ENCODE data around the gene SP7.
"Not testable (repeated sequence)": the region's sequence is repeated elsewhere in the genome, so short reads cannot be mapped to it uniquely, and the experiment has no call there.

SP7 gene

GRCh38 chr12:53336181-53336681 is at the start of gene SP7:
Gene SP7, minus strand, starts transcription at chr12:53336354. Its CDS starts 708 bp downstream, at chr12:53335646.
- DNase-seq (ENCODE audit: low read depth, low spot score), result no peak
- no peak within 1 kb of the TSS for H3K27ac ChIP-seq

DNA sequence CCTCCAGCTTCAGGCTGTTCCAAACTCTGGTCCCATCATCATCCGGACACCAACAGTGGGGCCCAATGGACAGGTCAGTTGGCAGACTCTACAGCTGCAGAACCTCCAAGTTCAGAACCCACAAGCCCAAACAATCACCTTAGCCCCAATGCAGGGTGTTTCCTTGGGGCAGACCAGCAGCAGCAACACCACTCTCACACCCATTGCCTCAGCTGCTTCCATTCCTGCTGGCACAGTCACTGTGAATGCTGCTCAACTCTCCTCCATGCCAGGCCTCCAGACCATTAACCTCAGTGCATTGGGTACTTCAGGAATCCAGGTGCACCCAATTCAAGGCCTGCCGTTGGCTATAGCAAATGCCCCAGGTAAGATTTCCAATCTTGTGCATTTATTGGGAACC is 47.1 kb upstream of the SP7 start:
- no peak for DNase-seq (ENCODE audit: low read depth, low spot score)
- peak overlapping the region; percentile 99 for H3K27ac ChIP-seq

GRCh38 chr12:53381731-53382630 is 45.8 kb upstream of the SP7 start:
- DNase-seq (ENCODE audit: low read depth, low spot score), result peak; percentile 89
- peak overlapping the region; percentile 99 for H3K27ac ChIP-seq

DNA sequence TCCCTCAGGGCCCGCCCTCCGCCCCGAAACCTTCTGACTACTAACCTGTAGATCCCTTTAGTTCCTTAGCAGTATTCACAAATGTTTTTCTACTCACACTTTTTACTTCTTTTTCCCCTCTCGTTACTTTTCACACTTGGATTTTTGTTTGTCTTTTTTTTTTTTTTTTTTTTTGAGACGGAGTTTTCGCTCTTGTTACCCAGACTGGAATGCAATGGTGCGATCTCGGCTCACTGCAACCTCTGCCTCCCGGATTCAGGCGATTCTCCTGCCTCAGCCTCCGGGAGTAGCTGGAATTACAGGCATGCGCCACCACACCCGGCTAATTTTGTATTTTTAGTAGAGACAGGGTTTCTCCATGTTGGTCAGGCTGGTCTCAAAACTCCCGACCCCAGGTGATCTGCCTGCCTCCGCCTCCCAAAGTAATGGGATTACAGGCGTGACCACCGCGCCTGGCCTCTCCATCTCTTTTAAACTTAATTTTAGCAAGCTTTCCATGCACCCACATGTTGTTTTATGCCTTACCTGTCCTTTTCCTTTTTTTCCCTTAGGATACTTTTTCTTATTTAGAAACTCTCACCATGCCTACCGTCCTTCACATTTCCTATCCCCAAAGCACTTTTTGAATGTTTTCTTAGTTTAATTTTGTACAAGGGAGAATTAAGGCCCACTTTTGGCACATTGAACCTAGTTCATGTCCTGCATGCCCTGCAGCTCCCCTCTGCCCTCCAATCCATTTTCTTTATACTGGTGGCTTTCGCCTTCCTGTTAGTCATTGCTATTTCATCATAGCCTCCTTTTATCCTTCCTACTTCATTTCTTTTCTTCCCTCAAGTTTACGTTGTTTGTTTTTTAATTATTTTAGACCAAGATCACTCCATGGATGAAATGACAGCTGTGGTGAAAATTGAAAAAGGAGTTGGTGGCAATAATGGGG is 44.9 kb upstream of the SP7 start:
- peak overlapping the region; percentile 99 for H3K27ac ChIP-seq
- no peak for DNase-seq (ENCODE audit: low read depth, low spot score)

GRCh38 chr12:53380104-53380793 is 44.1 kb upstream of the SP7 start, which contains the start of gene SP1:
Gene SP1, plus strand, starts transcription at chr12:53380176. Its CDS starts 116 bp downstream, at chr12:53380292.
- DNase-seq (ENCODE audit: low read depth, low spot score), result peak; percentile 71
- peak within 1 kb of the TSS; percentile 99 for H3K27ac ChIP-seq

DNA sequence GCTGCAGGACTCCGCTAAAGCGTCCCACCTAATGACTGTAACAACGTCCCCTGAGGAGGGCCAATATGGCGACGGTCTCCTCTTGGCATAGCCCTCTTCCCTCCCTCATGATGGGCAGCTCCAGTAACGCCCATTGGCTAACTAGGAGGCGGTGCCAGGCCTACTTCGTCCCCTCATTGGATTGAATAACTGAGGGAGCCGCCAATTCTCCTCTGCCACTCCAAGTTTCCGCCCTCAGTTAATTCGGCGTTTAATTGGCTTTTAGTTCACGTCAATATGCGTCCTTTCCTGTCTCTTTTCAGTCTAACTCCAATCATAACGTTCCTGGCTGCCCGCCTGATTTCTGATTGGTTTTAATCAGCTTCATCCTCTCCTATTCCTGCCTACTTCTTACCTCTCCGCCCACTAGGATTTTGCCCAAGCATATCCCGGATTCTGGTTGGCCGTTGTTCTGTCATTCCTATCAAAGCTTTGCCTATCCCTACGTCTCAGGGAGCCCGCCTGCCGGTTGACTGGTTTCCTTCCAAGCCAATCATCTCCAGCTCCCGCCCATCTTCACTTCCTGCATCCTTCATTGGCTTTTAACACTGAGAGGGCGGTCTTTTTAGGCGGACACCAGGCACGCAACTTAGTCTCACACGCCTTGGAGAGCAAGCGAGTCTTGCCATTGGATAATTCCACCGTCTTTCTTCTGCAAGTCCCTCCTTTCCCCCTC is 43.4 kb upstream of the SP7 start:
- peak; percentile 100 for DNase-seq (ENCODE audit: low read depth, low spot score)
- peak overlapping the region; percentile 99 for H3K27ac ChIP-seq

DNA sequence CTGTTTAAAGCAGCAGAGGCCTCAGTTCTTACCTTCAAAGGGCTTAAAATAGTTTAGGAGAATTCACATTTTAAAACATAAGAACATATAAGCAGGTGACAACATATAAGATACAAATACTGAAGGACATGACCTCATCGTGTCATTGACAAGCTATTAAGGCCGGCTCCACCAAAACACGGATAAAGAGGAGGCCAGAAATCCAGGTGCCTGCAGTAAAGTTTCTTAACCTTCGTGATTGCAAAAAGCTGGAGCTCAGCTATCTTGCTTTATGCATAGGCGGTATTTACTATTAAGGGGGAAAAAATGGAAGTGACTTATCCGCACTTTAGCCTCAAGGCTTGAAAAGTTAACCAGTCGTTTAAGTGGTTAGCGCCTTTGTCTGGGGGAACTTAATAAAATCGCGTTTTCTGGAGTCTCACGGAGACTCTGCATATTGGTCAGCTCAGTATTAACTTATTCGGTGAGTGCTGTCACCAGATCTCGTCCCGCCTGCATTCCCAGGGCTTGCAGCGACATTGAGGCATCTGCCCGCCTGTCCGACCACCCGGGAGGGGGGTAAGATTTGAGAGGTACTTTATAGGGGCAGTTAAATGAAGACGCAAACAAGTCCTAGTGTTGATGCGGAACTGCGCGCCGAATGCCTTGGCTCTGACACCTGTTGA is 42.7 kb upstream of the SP7 start:
- no peak for DNase-seq (ENCODE audit: low read depth, low spot score)
- peak overlapping the region; percentile 88 for H3K27ac ChIP-seq

GRCh38 chr12:53378222-53378621 is 42.1 kb upstream of the SP7 start:
- H3K27ac ChIP-seq, result peak overlapping the region; percentile 88
- no peak for DNase-seq (ENCODE audit: low read depth, low spot score)

- DNase-seq (ENCODE audit: low read depth, low spot score), result no peak
- no peak overlapping the region for H3K27ac ChIP-seq
Measured at GRCh38 chr12:53376747-53377146, 40.6 kb upstream of the SP7 start.

DNA sequence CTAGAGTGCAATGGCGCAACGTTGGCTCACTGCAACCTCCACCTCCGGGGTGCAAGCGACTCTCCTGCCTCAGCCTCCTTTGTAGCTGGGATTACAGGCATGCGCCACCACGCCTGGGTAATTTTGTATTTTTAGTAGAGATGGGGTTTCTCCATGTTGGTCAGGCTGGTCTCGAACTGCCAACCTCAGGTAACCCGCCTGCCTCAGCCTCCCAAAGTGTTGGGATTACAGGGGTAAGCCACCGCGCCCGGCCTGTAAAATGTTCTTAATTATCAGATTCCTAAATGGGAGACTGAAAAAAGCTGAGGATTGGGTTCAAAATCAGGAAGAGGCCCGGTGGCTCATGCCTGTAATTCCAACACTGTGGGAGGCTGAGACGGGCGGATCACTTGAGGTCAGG is 38.1 kb upstream of the SP7 start:
- DNase-seq (ENCODE audit: low read depth, low spot score), result not testable (repeated sequence)
- peak overlapping the region; percentile 98 for H3K27ac ChIP-seq

DNA sequence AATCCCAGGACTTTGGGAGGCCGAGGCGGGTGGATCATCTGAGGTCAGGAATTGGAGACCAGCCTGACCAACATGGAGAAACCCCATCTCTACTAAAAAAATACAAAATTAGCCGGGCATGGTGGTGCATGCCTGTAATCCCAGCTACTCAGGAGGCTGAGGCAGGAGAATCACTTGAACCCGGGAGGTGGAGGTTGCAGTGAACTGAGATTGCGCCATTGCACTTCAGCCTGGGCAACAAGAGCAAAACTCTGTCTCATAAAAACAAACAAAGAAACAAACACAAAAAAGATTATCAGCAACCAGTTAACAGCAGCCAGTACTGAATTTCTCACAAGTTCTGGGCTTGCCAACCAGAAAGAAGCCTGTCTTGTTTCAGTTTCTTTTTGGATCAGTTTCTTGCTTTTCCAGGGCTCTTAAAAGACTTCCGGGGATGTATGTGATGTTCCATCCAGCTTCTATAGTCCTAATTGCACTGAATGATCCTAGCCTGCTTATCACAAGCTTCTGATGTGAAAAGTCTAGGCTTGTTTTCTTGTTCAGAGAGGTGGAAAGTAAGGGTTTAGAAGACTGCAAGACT is 37.5 kb upstream of the SP7 start:
- peak overlapping the region; percentile 98 for H3K27ac ChIP-seq
- not testable (repeated sequence) for DNase-seq (ENCODE audit: low read depth, low spot score)

DNA sequence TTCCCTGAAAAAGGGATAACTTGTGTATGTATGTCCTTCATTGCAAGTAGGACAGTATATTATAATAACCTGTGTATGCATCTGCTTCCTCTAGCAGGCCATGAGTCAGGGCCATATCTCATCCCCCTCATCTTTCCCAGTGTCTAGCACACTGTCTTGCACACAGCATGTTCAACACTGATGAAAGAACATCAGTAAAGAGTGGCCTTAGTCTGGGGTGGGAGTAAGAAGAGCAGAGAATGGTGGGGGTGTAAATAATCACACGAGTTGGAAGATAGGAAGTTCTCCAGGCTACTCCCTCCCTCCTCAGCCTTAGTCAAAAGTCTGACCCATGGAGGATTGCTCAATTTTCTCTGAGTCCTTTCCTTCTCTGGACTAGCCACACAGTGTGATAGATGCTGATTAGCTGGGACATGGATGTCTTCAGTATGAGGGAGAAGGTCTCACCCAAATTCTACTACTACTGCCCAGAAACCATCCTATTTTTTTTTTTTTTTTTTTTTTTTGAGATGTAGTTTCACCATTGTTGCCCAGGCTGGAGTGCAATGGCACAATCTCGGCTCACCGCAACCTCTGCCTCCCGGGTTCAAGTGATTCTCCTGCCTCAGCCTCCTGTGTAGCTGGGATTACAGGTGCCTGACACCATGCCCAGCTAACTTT is 29.2 kb upstream of the SP7 start:
- H3K27ac ChIP-seq, result peak overlapping the region; percentile 61
- no peak for DNase-seq (ENCODE audit: low read depth, low spot score)

GRCh38 chr12:53361638-53362037 is 25.5 kb upstream of the SP7 start:
- DNase-seq (ENCODE audit: low read depth, low spot score); H3K27ac ChIP-seq: not testable (repeated sequence)

- no peak overlapping the region for H3K27ac ChIP-seq
- DNase-seq (ENCODE audit: low read depth, low spot score), result no peak
Measured at GRCh38 chr12:53358836-53359419, 22.8 kb upstream of the SP7 start.

DNA sequence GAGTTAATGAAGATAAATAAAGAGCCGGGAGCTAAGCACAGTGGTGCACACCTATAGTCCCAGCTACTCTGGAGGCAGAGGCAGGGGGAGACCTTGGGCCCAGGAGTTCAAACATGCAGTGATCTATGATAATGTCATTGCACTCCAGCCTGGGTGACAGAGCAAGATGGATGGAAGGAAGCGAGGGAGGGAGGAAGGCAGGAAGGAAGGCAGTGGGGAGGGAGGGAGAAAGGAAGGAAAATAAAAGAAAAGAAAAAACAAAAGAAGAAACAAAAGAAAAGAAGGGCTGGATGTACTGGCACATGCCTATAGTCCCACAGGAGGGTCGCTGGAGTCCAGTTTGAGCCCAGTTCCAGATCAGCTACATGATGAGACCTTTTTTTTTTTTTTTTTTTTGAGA is 19.0 kb upstream of the SP7 start:
- DNase-seq (ENCODE audit: low read depth, low spot score), result no peak

DNA sequence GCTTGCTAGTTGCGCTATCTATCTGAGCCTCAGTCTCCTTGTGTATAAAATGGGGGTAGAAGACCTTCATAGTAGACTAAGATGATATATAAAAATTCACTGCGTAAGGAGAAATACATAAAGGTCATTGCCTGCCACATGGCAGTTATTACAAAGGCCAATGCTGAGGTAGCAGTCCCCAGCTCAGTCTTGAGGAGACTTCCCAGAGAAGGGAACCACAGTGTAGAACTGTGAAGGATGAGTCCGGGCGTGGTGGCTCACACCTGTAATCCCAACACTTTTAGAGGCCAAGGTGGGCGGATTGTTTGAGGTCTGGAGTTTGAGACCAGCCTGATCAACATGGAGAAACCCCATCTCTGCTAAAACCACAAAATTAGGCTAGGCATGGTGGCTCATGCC is 17.1 kb upstream of the SP7 start:
- DNase-seq (ENCODE audit: low read depth, low spot score), result no peak
- H3K27ac ChIP-seq, result no peak overlapping the region

More for the DNA sequence above, 19.0 kb upstream of the SP7 start:
- H3K27ac ChIP-seq, result no peak overlapping the region
